Astrocyte of the spinal cord (primary cell): ENCODE results near the gene MAPK1.

ENCODE experiments used
- DNase-seq: peaks from one replicate; pipeline ENCODE4 v3.0.0; 2011; ENCODE audit warnings: low read depth, low spot score
- H3K4me3 ChIP-seq: 2 replicates; pipeline ENCODE4 v1.5.1; 2011; ENCODE audit warnings: low read depth, mild to moderate bottlenecking, low read length, moderate library complexity
- in situ Hi-C: cut with HindIII; loops from 2 replicates; pipeline ENCODE4 v1.10.0; 2017; ENCODE audit warnings: low sequenced_read_pairs
- TF ChIP-seq, protein P1 (sequence below): IDR thresholded peaks from 2 replicates; pipeline ENCODE4 v1.5.1; 2012; ENCODE audit warnings: low read depth, mild to moderate bottlenecking, low read length, inconsistent platforms

MAPK1 gene

DNA sequence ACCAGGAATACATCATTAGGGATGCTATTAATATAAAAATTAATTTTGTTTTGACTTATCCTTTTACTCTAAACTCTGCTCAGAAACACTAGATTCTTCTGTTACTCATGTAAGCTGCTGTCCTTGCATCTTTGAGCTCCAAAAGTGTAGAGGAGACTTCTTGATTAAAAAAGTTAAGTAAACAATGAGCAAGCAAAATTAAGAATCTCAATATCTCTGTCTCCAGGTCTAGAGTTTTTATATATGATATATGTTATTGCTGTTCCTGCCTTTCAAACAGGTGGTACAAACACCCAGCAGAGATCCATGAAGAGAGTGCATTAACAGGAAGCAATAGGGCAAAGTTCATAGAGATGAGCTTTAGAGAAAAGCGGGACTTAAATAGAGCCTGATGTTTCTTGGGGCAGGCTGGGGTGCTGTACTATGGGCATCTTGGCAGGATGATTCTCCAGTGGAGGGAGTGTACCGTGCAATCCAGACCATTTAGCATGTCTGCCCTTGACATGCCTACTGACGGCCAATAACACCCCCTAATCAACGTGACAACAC is 6.9 kb downstream of the MAPK1 start:
- TF ChIP-seq, protein P1, sequence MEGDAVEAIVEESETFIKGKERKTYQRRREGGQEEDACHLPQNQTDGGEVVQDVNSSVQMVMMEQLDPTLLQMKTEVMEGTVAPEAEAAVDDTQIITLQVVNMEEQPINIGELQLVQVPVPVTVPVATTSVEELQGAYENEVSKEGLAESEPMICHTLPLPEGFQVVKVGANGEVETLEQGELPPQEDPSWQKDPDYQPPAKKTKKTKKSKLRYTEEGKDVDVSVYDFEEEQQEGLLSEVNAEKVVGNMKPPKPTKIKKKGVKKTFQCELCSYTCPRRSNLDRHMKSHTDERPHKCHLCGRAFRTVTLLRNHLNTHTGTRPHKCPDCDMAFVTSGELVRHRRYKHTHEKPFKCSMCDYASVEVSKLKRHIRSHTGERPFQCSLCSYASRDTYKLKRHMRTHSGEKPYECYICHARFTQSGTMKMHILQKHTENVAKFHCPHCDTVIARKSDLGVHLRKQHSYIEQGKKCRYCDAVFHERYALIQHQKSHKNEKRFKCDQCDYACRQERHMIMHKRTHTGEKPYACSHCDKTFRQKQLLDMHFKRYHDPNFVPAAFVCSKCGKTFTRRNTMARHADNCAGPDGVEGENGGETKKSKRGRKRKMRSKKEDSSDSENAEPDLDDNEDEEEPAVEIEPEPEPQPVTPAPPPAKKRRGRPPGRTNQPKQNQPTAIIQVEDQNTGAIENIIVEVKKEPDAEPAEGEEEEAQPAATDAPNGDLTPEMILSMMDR = no peak
- H3K4me3 ChIP-seq = no peak overlapping the region
- no peak for DNase-seq
- in situ Hi-C loops = no loop called here

DNA sequence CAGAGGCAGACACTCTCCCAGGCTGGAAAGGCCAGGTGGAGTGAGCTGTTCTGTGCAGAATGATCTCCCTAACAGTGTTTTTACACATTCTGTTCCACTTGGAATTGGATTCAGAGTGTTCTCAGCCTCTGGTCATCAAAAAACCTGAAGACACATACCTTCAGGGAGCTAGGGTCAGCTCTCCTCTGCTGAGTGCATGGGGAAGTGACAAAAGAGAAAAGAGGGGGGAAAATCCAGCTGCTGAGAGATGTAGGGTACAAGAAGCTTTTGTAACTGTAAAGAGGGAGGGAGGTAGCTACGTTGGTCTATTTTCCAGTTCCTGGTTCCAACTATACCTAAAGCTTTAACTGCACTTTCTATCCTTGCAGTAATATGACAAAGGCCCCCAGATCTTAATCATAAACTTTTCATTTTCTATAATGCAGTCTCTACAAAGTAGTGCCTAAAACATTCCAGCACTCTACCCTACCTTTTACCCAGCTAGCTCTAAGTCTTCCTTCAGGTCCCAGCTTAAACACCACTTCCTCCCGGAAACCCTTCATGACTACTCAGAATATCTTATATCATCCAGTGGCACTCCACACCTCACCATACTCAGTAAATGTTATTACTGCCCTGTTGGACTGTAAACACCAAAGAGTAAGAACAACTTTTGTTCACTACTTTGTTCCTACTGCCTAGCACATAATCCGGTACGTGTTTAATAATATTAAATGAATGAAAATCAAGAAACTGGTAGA is 9.2 kb downstream of the MAPK1 start:
- DNase-seq = no peak
- in situ Hi-C loops = no loop called here
- no peak overlapping the region for H3K4me3 ChIP-seq
- TF ChIP-seq, protein P1 = no peak

DNA sequence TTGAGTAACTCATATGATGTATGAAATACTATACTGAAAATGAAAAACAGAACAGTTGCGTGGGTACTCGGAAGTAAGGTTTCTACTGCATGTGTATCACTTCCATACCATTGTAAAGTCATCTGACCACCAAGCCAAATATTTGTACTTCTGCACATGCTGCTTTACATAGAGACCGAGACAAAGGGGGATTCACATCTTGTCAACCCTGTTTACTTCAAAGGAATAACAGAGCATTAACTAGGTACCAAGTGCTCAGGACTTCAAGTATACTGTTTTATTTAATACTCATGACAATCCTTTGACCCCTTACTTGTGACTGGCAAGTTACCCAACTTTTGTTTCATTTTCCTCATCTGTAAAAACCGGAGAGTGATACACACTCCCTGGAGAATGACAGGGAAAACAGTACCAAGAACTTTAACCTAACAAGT is 9.9 kb downstream of the MAPK1 start:
- no peak for DNase-seq
- H3K4me3 ChIP-seq = no peak overlapping the region
- in situ Hi-C loops = no loop called here
- TF ChIP-seq, protein P1 = no peak

DNA sequence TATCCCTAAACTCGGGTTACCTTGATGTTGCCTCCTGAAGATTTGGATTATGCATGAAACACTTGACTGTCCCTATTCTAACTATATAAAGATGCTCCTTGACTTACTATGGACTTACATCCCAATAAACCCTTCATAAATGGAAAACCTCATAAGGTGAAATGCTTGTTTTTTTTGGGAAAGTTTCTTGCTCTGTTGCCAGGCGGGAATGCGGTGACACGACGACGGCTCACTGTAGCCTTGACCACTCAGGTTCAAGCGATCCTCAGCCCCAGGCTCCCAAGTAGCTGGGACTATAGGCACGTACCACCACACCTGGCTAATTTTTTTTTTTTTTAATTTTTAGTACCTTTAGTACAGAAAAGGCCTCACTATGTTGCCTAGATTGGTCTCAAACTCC is 10.6 kb downstream of the MAPK1 start:
- in situ Hi-C loops = no loop called here
- TF ChIP-seq, protein P1 = no peak
- no peak overlapping the region for H3K4me3 ChIP-seq
- DNase-seq = no peak

DNA sequence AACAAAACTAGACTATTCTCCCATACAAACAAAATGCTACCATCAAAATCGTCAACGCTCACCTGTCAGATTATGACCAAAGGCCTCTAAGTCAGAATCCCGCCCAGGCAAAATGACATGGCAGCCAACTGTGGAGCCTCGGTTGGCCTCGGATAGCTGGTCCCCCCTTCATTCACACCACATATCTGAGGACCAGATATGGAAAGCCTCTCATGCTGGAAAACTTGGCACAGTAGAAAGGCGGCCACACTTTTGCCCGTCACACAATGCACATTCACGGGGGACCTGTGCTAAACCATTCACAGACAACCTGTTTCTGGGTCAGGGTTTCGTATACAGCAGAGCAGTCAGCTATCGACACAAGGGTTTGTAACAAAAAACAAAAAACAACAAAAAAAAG is 11.2 kb downstream of the MAPK1 start:
- DNase-seq = no peak
- no peak overlapping the region for H3K4me3 ChIP-seq
- in situ Hi-C loops = no loop called here
- TF ChIP-seq, protein P1 = no peak

DNA sequence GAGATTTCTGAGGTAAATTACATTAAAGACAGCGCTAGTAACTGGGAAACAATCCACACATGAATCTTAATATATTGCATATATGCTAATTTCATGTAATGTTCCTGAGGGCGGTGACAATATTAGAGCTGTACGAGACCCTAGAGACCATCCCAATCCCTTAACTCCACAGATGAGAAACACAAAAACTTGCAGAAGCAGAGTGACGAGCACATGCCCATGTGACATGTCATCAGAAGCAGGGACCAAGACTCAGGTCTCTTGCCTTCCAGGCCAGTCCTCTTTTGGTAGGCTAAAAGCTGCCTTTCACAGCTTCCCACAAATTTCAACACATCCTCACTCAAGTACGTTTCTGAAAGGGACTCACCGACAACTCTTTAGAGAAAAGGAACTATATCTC is 11.8 kb downstream of the MAPK1 start:
- no peak for DNase-seq
- TF ChIP-seq, protein P1 = no peak
- H3K4me3 ChIP-seq = no peak overlapping the region
- in situ Hi-C loops = no loop called here
